OCI-LY1 (cell line): ENCODE data around the gene ZBTB3.
"Not testable (repeated sequence)": the region's sequence is repeated elsewhere in the genome, so short reads cannot be mapped to it uniquely, and the experiment has no call there.

Experiments used
- H2AFZ ChIP-seq: fragments of 200-600 bp; sonication (generic), shearing (Covaris generic); 2 replicates; pipeline ENCODE4 v1.6.0; 2014; ENCODE audit warnings: antibody characterized with exemption, mild to moderate bottlenecking, low read length
- H3F3A ChIP-seq: fragments of 200-600 bp; sonication (generic), shearing (Covaris generic); 2 replicates; pipeline ENCODE4 v1.6.0; 2014; ENCODE audit warnings: mild to moderate bottlenecking, antibody characterized with exemption, low read length, moderate library complexity; ENCODE audit not compliant: insufficient read depth
- H3K27ac ChIP-seq: fragments of 200-600 bp; sonication (generic); 2 replicates; pipeline ENCODE4 v1.5.1; 2014; ENCODE audit warnings: low read length, mixed run types, mild to moderate bottlenecking, low read depth; ENCODE audit not compliant: poor library complexity, severe bottlenecking
- H3K27me3 ChIP-seq: fragments of 200-600 bp; sonication (generic); 2 replicates; pipeline ENCODE4 v1.6.0; 2014; ENCODE audit warnings: antibody characterized with exemption, mild to moderate bottlenecking, low read length, moderate library complexity; ENCODE audit not compliant: insufficient read depth
- H3K36me3 ChIP-seq: fragments of 200-600 bp; sonication (generic); 2 replicates; pipeline ENCODE4 v1.6.1; 2014; ENCODE audit warnings: mild to moderate bottlenecking, antibody characterized with exemption, low read length, moderate library complexity, mixed read lengths; ENCODE audit not compliant: insufficient read depth
- H3K4me1 ChIP-seq: fragments of 200-600 bp; sonication (generic); 2 replicates; pipeline ENCODE4 v1.5.1; 2014; ENCODE audit warnings: mild to moderate bottlenecking, low read length, moderate library complexity; ENCODE audit not compliant: insufficient read depth, severe bottlenecking
- H3K4me2 ChIP-seq: fragments of 200-600 bp; sonication (generic), shearing (Covaris generic); 2 replicates; pipeline ENCODE4 v1.6.1; 2014; ENCODE audit warnings: low read length
- H3K4me3 ChIP-seq: fragments of 200-600 bp; sonication (generic); 2 replicates; pipeline ENCODE4 v1.5.1; 2014; ENCODE audit warnings: low read length, low read depth, mild to moderate bottlenecking, mixed read lengths; ENCODE audit not compliant: poor library complexity, severe bottlenecking
- H3K79me2 ChIP-seq: fragments of 200-600 bp; shearing (Covaris generic); 2 replicates; pipeline ENCODE4 v1.6.1; 2016; ENCODE audit warnings: mixed run types, low read length, mixed read lengths; ENCODE audit not compliant: insufficient read depth
- H3K9ac ChIP-seq: fragments of 200-600 bp; sonication (generic), shearing (Covaris generic); 2 replicates; pipeline ENCODE4 v1.6.1; 2014; ENCODE audit warnings: mild to moderate bottlenecking, low read length, mixed read lengths
- H3K9me2 ChIP-seq: fragments of 200-600 bp; sonication (generic), shearing (Covaris generic); 2 replicates; pipeline ENCODE4 v1.6.1; 2014; ENCODE audit warnings: low read depth, mild to moderate bottlenecking, low read length, mixed read lengths
- H3K9me3 ChIP-seq: fragments of 200-600 bp; shearing (Covaris generic); 2 replicates; pipeline ENCODE4 v1.6.1; 2014; ENCODE audit warnings: low read length, mixed read lengths
- H4K20me1 ChIP-seq: fragments of 200-600 bp; sonication (generic), shearing (Covaris generic); 2 replicates; pipeline ENCODE4 v1.6.0; 2016; ENCODE audit warnings: mild to moderate bottlenecking, low read length; ENCODE audit not compliant: insufficient read depth
- EZH2 ChIP-seq: fragments of 200-600 bp; sonication (generic), shearing (Covaris generic); IDR thresholded peaks from 2 replicates; pipeline ENCODE4 v1.8.0; 2017; ENCODE audit warnings: borderline replicate concordance, mixed run types, mild to moderate bottlenecking, antibody characterized with exemption, low read length, moderate library complexity, mixed read lengths
- TF ChIP-seq, protein P1 (sequence below): fragments of 200-600 bp; sonication (generic), shearing (Covaris generic); IDR thresholded peaks from 2 replicates; pipeline ENCODE4 v1.5.1; 2017; ENCODE audit warnings: mild to moderate bottlenecking, antibody characterized with exemption, low read length, moderate library complexity, mixed read lengths

ZBTB3 gene

DNA sequence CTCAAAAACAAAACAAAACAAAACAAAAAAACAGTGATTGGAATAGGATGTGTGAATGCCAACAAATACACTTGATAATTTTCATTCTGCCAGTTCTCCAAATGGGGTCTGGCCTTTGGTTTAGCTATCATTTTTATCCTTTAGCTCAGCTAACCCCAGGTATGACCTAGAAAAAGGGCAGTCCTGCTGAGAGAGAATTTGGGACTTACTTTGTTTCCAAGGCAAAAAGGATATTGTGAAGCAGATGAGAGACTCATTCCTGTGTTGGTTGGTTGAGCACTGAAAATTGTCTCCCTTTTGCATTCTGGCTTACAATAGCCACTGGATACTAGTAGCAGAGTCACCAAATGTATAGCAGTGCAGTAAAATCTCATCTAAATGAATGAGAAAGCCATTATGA lies 16.8 kb downstream of the ZBTB3 start:
- TF ChIP-seq, protein P1, sequence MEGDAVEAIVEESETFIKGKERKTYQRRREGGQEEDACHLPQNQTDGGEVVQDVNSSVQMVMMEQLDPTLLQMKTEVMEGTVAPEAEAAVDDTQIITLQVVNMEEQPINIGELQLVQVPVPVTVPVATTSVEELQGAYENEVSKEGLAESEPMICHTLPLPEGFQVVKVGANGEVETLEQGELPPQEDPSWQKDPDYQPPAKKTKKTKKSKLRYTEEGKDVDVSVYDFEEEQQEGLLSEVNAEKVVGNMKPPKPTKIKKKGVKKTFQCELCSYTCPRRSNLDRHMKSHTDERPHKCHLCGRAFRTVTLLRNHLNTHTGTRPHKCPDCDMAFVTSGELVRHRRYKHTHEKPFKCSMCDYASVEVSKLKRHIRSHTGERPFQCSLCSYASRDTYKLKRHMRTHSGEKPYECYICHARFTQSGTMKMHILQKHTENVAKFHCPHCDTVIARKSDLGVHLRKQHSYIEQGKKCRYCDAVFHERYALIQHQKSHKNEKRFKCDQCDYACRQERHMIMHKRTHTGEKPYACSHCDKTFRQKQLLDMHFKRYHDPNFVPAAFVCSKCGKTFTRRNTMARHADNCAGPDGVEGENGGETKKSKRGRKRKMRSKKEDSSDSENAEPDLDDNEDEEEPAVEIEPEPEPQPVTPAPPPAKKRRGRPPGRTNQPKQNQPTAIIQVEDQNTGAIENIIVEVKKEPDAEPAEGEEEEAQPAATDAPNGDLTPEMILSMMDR: no peak
- TF ChIP-seq EZH2: no peak
- H3K36me3 ChIP-seq: peaks cover 57% of the 10 kb centered on the region
- no peaks in the 10 kb centered on the region for H3K27me3 ChIP-seq
- no peak overlapping the region for H3K27ac ChIP-seq
- no peaks in the 10 kb centered on the region for H3K9me3 ChIP-seq
- no peaks in the 10 kb centered on the region for H3K4me1 ChIP-seq
- no peaks in the 10 kb centered on the region for H3K79me2 ChIP-seq
- H3K4me3 ChIP-seq: no peak overlapping the region
- no peak overlapping the region for H2AFZ ChIP-seq
- H4K20me1 ChIP-seq: no peaks in the 10 kb centered on the region
- H3K9ac ChIP-seq: no peak overlapping the region
- no peaks in the 10 kb centered on the region for H3K9me2 ChIP-seq
- no peak overlapping the region for H3K4me2 ChIP-seq
- H3F3A ChIP-seq: no peaks in the 10 kb centered on the region

DNA sequence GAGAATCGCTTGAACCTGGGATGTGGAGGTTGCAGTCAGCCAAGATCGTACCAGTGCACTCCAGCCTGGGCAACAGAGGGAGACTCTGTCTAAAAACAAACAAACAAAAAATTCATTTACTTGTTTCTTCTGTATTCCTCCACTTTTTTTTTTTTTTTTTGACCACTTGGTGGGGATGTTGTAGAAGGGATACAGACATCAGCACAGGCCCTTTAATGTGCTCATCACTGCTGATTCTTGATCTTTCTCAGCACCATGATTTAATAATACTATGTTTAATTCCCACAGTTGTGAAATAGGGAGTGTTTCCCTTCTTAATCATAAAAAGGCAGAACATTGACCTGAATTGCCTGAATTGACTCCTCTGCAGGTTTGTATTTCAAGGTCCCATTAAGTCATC lies 21.1 kb downstream of the ZBTB3 start:
- Histone ChIP-seq H3K79me2 (peaks cover 16% of the 10 kb centered on the region), H3K4me2 (no peak overlapping the region), H3K4me3 (no peak overlapping the region), H2AFZ (no peak overlapping the region), H3K9ac (no peak overlapping the region), H3K4me1 (peaks cover 10% of the 10 kb centered on the region), H4K20me1 (no peaks in the 10 kb centered on the region), H3K36me3 (peaks cover 36% of the 10 kb centered on the region), H3F3A (no peaks in the 10 kb centered on the region), H3K27ac (no peak overlapping the region), H3K9me2 (no peaks in the 10 kb centered on the region), H3K9me3 (no peaks in the 10 kb centered on the region), H3K27me3 (no peaks in the 10 kb centered on the region)
- TF ChIP-seq, protein P1: peak; percentile 38
- no peak for TF ChIP-seq EZH2

DNA sequence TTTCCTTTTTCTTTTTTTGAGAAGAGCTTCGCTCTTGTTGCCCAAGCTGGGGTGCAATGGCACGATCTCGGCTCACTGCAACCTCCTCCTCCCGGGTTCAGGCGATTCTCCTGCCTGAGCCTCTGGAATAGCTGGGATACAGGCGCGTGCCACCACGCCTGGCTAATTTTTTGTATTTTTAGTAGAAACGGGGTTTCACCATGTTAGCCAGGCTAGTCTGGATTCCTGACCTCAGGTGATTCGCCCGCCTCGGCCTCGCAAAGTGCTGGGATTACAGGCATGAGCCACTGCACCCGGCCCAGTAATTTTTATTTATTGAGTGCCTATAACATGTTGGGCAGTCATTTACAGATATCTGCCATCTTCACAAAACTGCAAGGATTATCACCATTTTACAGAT lies 23.9 kb downstream of the ZBTB3 start:
- not testable (repeated sequence) for H3F3A ChIP-seq, H3K9me2 ChIP-seq, H3K9me3 ChIP-seq, H3K27me3 ChIP-seq, H4K20me1 ChIP-seq, H2AFZ ChIP-seq, H3K27ac ChIP-seq
- peaks cover 33% of the 10 kb centered on the region for H3K79me2 ChIP-seq
- H3K9ac ChIP-seq: peak overlapping the region; percentile 82; the same call in 1 of the 2 replicates
- H3K4me3 ChIP-seq: peak overlapping the region; percentile 99
- peak overlapping the region; percentile 59 for H3K4me2 ChIP-seq
- H3K36me3 ChIP-seq: peaks cover 36% of the 10 kb centered on the region
- H3K4me1 ChIP-seq: peaks cover 13% of the 10 kb centered on the region

DNA sequence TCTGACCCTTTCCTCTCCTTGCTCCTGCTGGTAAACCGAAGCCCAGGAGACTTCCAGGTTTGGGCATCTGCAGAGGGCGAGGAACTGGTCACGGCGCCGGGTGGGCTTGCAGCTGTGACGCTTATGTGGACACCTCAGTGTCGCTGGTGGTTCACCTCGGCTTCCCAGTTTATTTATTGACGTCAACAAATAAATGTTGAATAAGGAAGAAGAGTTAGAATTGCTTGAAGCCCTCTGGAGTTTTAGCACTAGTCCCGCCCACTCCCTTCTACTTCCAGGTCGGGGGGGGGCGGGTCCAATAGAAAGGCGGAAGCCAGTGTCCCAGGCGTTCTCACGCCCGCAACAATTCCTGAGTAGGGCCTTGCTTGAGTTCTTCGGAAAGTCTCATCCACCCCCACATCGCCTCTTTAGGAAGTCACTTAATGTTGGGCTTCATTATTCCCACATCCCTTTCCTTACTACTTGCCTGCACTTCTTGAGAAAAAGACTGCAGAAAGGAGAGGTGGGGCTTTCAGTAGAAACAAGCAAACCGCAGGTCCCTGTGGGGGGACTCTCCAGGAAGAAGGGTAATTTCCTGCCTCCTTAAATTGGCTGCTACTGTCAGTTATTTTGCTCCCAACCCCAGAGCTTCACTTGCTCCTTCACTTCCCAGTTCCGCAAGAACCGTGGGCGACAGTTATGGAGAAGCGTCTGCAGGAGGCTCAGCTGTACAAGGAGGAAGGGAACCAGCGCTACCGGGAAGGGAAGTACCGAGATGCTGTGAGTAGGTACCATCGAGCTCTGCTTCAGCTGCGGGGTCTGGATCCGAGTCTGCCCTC lies 25.6 kb downstream of the ZBTB3 start, which contains the start of gene TTC9C:
TTC9C (plus strand) TSS at position 316 of the 818 bp plus-strand sequence; CDS start at position 679, 363 bp downstream.
- Histone ChIP-seq H3K27me3 (no peaks in the 10 kb centered on the region), H3K9me2 (no peaks in the 10 kb centered on the region), H3K4me1 (peaks cover 26% of the 10 kb centered on the region), H3K27ac (peak within 1 kb of the TSS; percentile 95), H3K4me3 (peak within 1 kb of the TSS; percentile 99), H3K4me2 (peak within 1 kb of the TSS; percentile 75), H3K79me2 (peaks cover 50% of the 10 kb centered on the region), H3K9ac (peak within 1 kb of the TSS; percentile 82), H4K20me1 (no peaks in the 10 kb centered on the region; the same call in 1 of the 2 replicates), H3K36me3 (peaks cover 45% of the 10 kb centered on the region), H2AFZ (no peak within 1 kb of the TSS), H3K9me3 (no peaks in the 10 kb centered on the region), H3F3A (no peaks in the 10 kb centered on the region)
- TF ChIP-seq, protein P1: no peak
- no peak for TF ChIP-seq EZH2
